Heart right ventricle (tissue), 16 donors: Measurements from ENCODE around the gene POLA1. TPM values are rescaled to one million over a fixed set of nuclear protein-coding genes. Genes with fewer than 3 reads are reported as not detected.

ENCODE experiments used
- ATAC-seq, 8 donors: fragments of 200-7000 bp; cut with Tn5 transposase; one replicate each; pipeline ENCODE4 v1.9.1; 2020; ENCODE audit warnings: mild to moderate bottlenecking in 8 of 8, moderate library complexity in 8 of 8, moderate number of reproducible peaks in 1 of 8
- DNase-seq, 2 donors: peaks; one replicate each; pipeline ENCODE4 v3.0.0-alpha.2; 2020
- H3K27ac ChIP-seq, 10 donors: fragments of 200-600 bp; sonication (generic) in 2 of 10; one replicate each; pipeline versions ENCODE4 v1.5.0 to v1.8.0; 2020 to 2022; ENCODE audit warnings: mild to moderate bottlenecking in 3 of 10
- H3K27me3 ChIP-seq, 7 donors: fragments of 200-600 bp; one replicate each; pipeline ENCODE4 v1.8.0; 2021 to 2022; ENCODE audit warnings: mild to moderate bottlenecking in 2 of 7
- H3K36me3 ChIP-seq, 9 donors: fragments of 200-600 bp; sonication (generic) in 1 of 9; one replicate each; pipeline versions ENCODE4 v1.5.0 to v1.8.0; 2020 to 2022; ENCODE audit warnings: mild to moderate bottlenecking in 2 of 9
- H3K4me1 ChIP-seq, 9 donors: fragments of 200-600 bp; sonication (generic) in 1 of 9; one replicate each; pipeline versions ENCODE4 v1.5.0 to v1.8.0; 2020 to 2022; ENCODE audit warnings: mild to moderate bottlenecking in 4 of 9
- H3K4me3 ChIP-seq, 10 donors: fragments of 200-600 bp; sonication (generic) in 2 of 10; one replicate each; pipeline versions ENCODE4 v1.5.0 to v1.8.0; 2020 to 2022; ENCODE audit warnings: mild to moderate bottlenecking in 7 of 10, moderate library complexity in 2 of 10
- H3K9me3 ChIP-seq, 11 donors: fragments of 200-600 bp in 10 of 11; sonication (generic) in 2 of 11; one replicate each; pipeline versions ENCODE4 v1.5.0 to v1.8.0; 2013 to 2022; ENCODE audit warnings: mild to moderate bottlenecking in 2 of 11, control low read depth in 1 of 11, moderate library complexity in 1 of 11
- CTCF ChIP-seq, 9 donors: fragments of 200-600 bp; sonication (generic) in 2 of 9; IDR thresholded peaks; one replicate each; pipeline versions ENCODE4 v1.5.0 to v1.8.0; 2021 to 2022; ENCODE audit warnings: antibody characterized with exemption in 9 of 9, mild to moderate bottlenecking in 5 of 9, moderate library complexity in 1 of 9
- WGBS, 2 donors: extraction: QIAGEN DNeasy Blood & Tissue Kit; methylation state at CpG; one replicate each; pipeline ENCODE4 v1.1.7; 2013; ENCODE audit warnings: inconsistent platforms in 1 of 2; 5-methylcytosine and 5-hydroxymethylcytosine counted together
- intact Hi-C, 10 donors: fragments of 100-400 bp; cut with DNase I; formaldehyde crosslinking; loops; one replicate each; pipeline versions ENCODE4 v1.11.1 to v1.14.2; 2022
- polyA plus RNA-seq, 2 donors: library from polyadenylated mRNA; stranded (reverse); fragments of 200-250 nt; gene quantifications; one replicate each; pipeline ENCODE4 v1.2.3, GENCODE V29; 2013
- total RNA-seq, 10 donors: library from RNA; stranded (reverse); fragmentation: NEBNext Ultra II Directional in 3 of 10; extraction: Animal tissue kit (Norgen Biotek cat#: 25700) in 3 of 10; gene quantifications; one replicate each; pipeline versions ENCODE4 v1.2.1 to v1.2.4, GENCODE V29; 2021 to 2023
- donor health status: Arrhythmogenic right ventricular cardiomyopathy.
- donor health status: ischemic (EF 13 %, LVEDD 7.1; RV severe dilation, severe dysfunction).
- donor health status: healthy with polysubstance abuse.
- donor health status: DM: no; HTN: yes; CAD: no.
- donor health status: DM: no; HTN: no; CAD: no.
- donor health status: ischemic (EF 25% LVEDD 6.9; RV normal size, moderate dysfunction).
- donor health status: ischemic (EF 25% LVEDD 5.7; RV mildly dilated, moderate dysfunction).
- donor health status: healthy.
- donor health status: DM: yes; HTN: yes; CAD: no.
- donor health status: Ischemic cardiomyopathy.
- donor health status: ischemic (EF 35%, LVEDD 5.7; RV mildly dilated, moderate dysfunction).
- donor health status: nonischemic (EF 11% LVEDD 7.7; RV severe dilation, severe dysfunction).
- donor health status: DM: yes; HTN: yes; CAD: no.
- donor health status: PGD.
- donor health status: ischemic (EF 29% LVEDD 5.4; RV normal size, mild dysfunction).
- donor health status: nonischemic (EF 23%, LVEDD 6.1; RV moderate dilation, normal function).

POLA1 gene
- total and polyA plus RNA-seq, 12 donors = 2.6 to 8.5 (median 6.1) TPM

- DNase-seq = no peak
- H3K9me3 ChIP-seq = no peaks in the 10 kb centered on the region
- H3K27ac ChIP-seq = no peak overlapping the region
- WGBS, 2 donors = 98 to 99% methylated on average over 3 of the region's 3 CpGs
- no peak for TF ChIP-seq CTCF (IDR thresholded peaks at IDR 0.05)
- ATAC-seq = no peak
- H3K4me3 ChIP-seq = no peak overlapping the region
- peaks cover 0 to 4% (median 0%) of the 10 kb centered on the region in 7 donors for H3K27me3 ChIP-seq
- no peaks in the 10 kb centered on the region for H3K36me3 ChIP-seq
- intact Hi-C loops = no loop called here
- H3K4me1 ChIP-seq = no peaks in the 10 kb centered on the region
Observed at GRCh38 chrX:24983931-24984330, 290.2 kb downstream of the POLA1 start.

GRCh38 chrX:24985120-24985519 is 291.4 kb downstream of the POLA1 start:
- Histone ChIP-seq H3K27ac (no peak overlapping the region), H3K4me3 (no peak overlapping the region), H3K27me3 (peaks cover 0 to 5% (median 0%) of the 10 kb centered on the region in 7 donors), H3K36me3 (no peaks in the 10 kb centered on the region), H3K9me3 (no peaks in the 10 kb centered on the region), H3K4me1 (no peaks in the 10 kb centered on the region)
- TF ChIP-seq CTCF (IDR thresholded peaks at IDR 0.05) = no peak
- ATAC-seq (no peak), DNase-seq (no peak)
- intact Hi-C loops = no loop called here
- WGBS, 2 donors = 97 to 100% methylated on average over 1 of the region's 1 CpG

- Histone ChIP-seq H3K27me3 (peaks cover 0 to 11% (median 0%) of the 10 kb centered on the region in 7 donors), H3K36me3 (no peaks in the 10 kb centered on the region), H3K27ac (no peak overlapping the region), H3K9me3 (no peaks in the 10 kb centered on the region), H3K4me1 (no peaks in the 10 kb centered on the region), H3K4me3 (no peak overlapping the region)
- WGBS, 2 donors = 98% methylated on average over 4 of the region's 4 CpGs
- DNase-seq (no peak), ATAC-seq (no peak)
- intact Hi-C loops = no loop called here
- TF ChIP-seq CTCF (IDR thresholded peaks at IDR 0.05) = no peak
Observed at GRCh38 chrX:24987731-24988130, 294.0 kb downstream of the POLA1 start.

GRCh38 chrX:24988314-24988713 is 294.6 kb downstream of the POLA1 start:
- Histone ChIP-seq H3K27ac (no peak overlapping the region), H3K9me3 (no peaks in the 10 kb centered on the region), H3K36me3 (no peaks in the 10 kb centered on the region), H3K4me1 (no peaks in the 10 kb centered on the region), H3K27me3 (peaks cover 0 to 14% (median 0%) of the 10 kb centered on the region in 7 donors), H3K4me3 (no peak overlapping the region)
- intact Hi-C loops = no loop called here
- no peak for DNase-seq
- no peak for TF ChIP-seq CTCF (IDR thresholded peaks at IDR 0.05)
- ATAC-seq = no peak
- WGBS, 2 donors = 77 to 83% methylated on average over 4 of the region's 4 CpGs
